ENCODE data around the gene DLG2. TPM values are rescaled to one million over a fixed set of nuclear protein-coding genes. Genes with fewer than 3 reads are reported as not detected.

The DLG2 gene
- total and polyA plus RNA-seq, 2 of the 8 experiments (the other 6 are each of a cell fraction or from before 2014, with no cell fraction given) = 1.7 to 14.3 TPM

DNA sequence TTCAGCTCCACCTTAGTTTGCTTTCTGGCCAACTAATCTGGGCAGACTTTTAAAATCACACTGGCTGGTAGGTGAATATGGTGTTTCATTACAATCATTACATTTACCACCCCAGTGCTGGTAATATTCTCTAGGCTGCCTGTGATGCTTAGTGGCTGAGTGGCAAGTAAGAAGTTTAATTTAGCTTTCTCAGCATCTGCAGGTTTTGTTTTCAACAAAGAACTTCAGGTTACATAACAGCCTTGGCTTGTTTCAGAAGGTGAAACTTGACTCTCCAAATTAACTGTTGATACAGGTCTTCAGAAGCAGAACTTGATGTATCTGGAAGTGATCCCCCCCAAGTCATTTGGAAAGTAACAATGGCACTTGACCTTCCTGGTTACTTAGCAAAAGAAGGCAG lies 1917.7 kb downstream of the DLG2 start:
- Histone ChIP-seq H4K91ac (replicated peaks; ENCODE audit: insufficient read length, low read length) (no peak overlapping the region), H3K4ac (replicated peaks; ENCODE audit: insufficient read length, low read depth, low read length) (no peak overlapping the region), H3K4me1 (replicated peaks in 1 of 4; ENCODE audit: control insufficient read depth in 3 of 4, insufficient read depth in 4 of 4, low read length in 3 of 4) (no peaks in the 10 kb centered on the region), H2AFZ (ENCODE audit: low read length) (0 out of 2 replicates have a peak overlapping the region, but pooled peaks have one; percentile 53), H2BK20ac (ENCODE audit: low read length) (no peak overlapping the region), H2BK15ac (ENCODE audit: low read length) (no peak overlapping the region), H3K14ac (ENCODE audit: insufficient read length) (no peak overlapping the region), H3K79me2 (ENCODE audit: control insufficient read depth in 1 of 2, insufficient read depth in 2 of 2, low read length in 2 of 2) (no peaks in the 10 kb centered on the region), H4K5ac (ENCODE audit: insufficient read length, low read depth, low read length) (no peak overlapping the region), H3K79me1 (ENCODE audit: low read depth, low read length) (no peaks in the 10 kb centered on the region), H3K56ac (replicated peaks; ENCODE audit: insufficient read length, low read depth, low read length) (no peak overlapping the region), H3K27ac (ENCODE audit: low read depth, low read length) (no peak overlapping the region), H3K4me2 (ENCODE audit: insufficient read depth in 1 of 2, low read depth in 2 of 2, low read length in 2 of 2) (no peak overlapping the region), H2AK5ac (ENCODE audit: low read depth, low read length) (no peak overlapping the region), H3K23ac (ENCODE audit: insufficient read length) (no peak overlapping the region), H3K4me3 (ENCODE audit: extremely low read depth in 1 of 4, insufficient read depth in 2 of 4, low read depth in 3 of 4, low read length in 4 of 4) (no peak overlapping the region), H4K8ac (ENCODE audit: extremely low read depth, insufficient read depth, low read length) (no peak overlapping the region), H3K9me3 (ENCODE audit: insufficient read depth in 2 of 2, low read depth in 1 of 2, low read length in 1 of 2) (no peaks in the 10 kb centered on the region), H3K18ac (ENCODE audit: extremely low read depth, low read length) (no peak overlapping the region), H3K23me2 (ENCODE audit: low read depth, low read length) (no peaks in the 10 kb centered on the region), H2BK120ac (replicated peaks; ENCODE audit: low read depth, low read length) (no peak overlapping the region), H3K36me3 (ENCODE audit: control insufficient read depth in 2 of 4, insufficient read depth in 4 of 4, low read length in 3 of 4) (no peaks in the 10 kb centered on the region), H3K9ac (replicated peaks in 1 of 4; ENCODE audit: extremely low read depth in 1 of 4, low read depth in 3 of 4, low read length in 3 of 4) (no peak overlapping the region), H2BK12ac (ENCODE audit: low read depth, low read length) (no peak overlapping the region), H4K20me1 (replicated peaks in 1 of 2; ENCODE audit: control insufficient read depth in 1 of 2, insufficient read depth in 2 of 2, low read length in 2 of 2) (no peaks in the 10 kb centered on the region), H3K27me3 (replicated peaks in 1 of 4; ENCODE audit: control insufficient read depth in 3 of 4, extremely low read depth in 1 of 4, insufficient read depth in 3 of 4, low read length in 3 of 4) (no peaks in the 10 kb centered on the region), H2BK5ac (ENCODE audit: low read depth, low read length) (no peak overlapping the region)
- DNase-seq (ENCODE audit: low read depth in 1 of 2, low spot score in 2 of 2) (no peak), FAIRE-seq (no peak)
- CTCF ChIA-PET (ENCODE audit: partially characterized antibody) = interaction anchor here (1.0 to 1.1 kb wide), 2 partner anchors 29 to 465 kb away, joined by 3 read pairs; no protein-coding TSS in a partner anchor
- POLR2A ChIA-PET (ENCODE audit: partially characterized antibody) = no interaction called here
- TF ChIP-seq SAP30 (IDR thresholded peaks at IDR 0.05; ENCODE audit: insufficient read depth, insufficient replicate concordance, low read length) (no peak), TAF1 (IDR thresholded peaks at IDR 0.05; ENCODE audit: low read depth, low read length) (no peak), POLR2AphosphoS5 (IDR thresholded peaks at IDR 0.05; ENCODE audit: low read depth, low read length) (no peak), TCF12 (IDR thresholded peaks at IDR 0.05; ENCODE audit: low read depth, low read length) (no peak), MAFK (IDR thresholded peaks at IDR 0.05; ENCODE audit: low read depth, low read length) (no peak)
- TF ChIP-seq, protein P1, sequence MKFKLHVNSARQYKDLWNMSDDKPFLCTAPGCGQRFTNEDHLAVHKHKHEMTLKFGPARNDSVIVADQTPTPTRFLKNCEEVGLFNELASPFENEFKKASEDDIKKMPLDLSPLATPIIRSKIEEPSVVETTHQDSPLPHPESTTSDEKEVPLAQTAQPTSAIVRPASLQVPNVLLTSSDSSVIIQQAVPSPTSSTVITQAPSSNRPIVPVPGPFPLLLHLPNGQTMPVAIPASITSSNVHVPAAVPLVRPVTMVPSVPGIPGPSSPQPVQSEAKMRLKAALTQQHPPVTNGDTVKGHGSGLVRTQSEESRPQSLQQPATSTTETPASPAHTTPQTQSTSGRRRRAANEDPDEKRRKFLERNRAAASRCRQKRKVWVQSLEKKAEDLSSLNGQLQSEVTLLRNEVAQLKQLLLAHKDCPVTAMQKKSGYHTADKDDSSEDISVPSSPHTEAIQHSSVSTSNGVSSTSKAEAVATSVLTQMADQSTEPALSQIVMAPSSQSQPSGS (IDR thresholded peaks at IDR 0.05; ENCODE audit: low read length) = no peak
